OCI-LY1 (cell line): Measurements from ENCODE around the gene PPP2R5B.

Source experiments
- H2AFZ ChIP-seq: fragments of 200-600 bp; sonication (generic), shearing (Covaris generic); 2 replicates; pipeline ENCODE4 v1.6.0; 2014; ENCODE audit warnings: antibody characterized with exemption, mild to moderate bottlenecking, low read length
- H3F3A ChIP-seq: fragments of 200-600 bp; sonication (generic), shearing (Covaris generic); 2 replicates; pipeline ENCODE4 v1.6.0; 2014; ENCODE audit warnings: mild to moderate bottlenecking, antibody characterized with exemption, low read length, moderate library complexity; ENCODE audit not compliant: insufficient read depth
- H3K27ac ChIP-seq: fragments of 200-600 bp; sonication (generic); 2 replicates; pipeline ENCODE4 v1.5.1; 2014; ENCODE audit warnings: low read length, mixed run types, mild to moderate bottlenecking, low read depth; ENCODE audit not compliant: poor library complexity, severe bottlenecking
- H3K27me3 ChIP-seq: fragments of 200-600 bp; sonication (generic); 2 replicates; pipeline ENCODE4 v1.6.0; 2014; ENCODE audit warnings: antibody characterized with exemption, mild to moderate bottlenecking, low read length, moderate library complexity; ENCODE audit not compliant: insufficient read depth
- H3K36me3 ChIP-seq: fragments of 200-600 bp; sonication (generic); 2 replicates; pipeline ENCODE4 v1.6.1; 2014; ENCODE audit warnings: mild to moderate bottlenecking, antibody characterized with exemption, low read length, moderate library complexity, mixed read lengths; ENCODE audit not compliant: insufficient read depth
- H3K4me1 ChIP-seq: fragments of 200-600 bp; sonication (generic); 2 replicates; pipeline ENCODE4 v1.5.1; 2014; ENCODE audit warnings: mild to moderate bottlenecking, low read length, moderate library complexity; ENCODE audit not compliant: insufficient read depth, severe bottlenecking
- H3K4me2 ChIP-seq: fragments of 200-600 bp; sonication (generic), shearing (Covaris generic); 2 replicates; pipeline ENCODE4 v1.6.1; 2014; ENCODE audit warnings: low read length
- H3K4me3 ChIP-seq: fragments of 200-600 bp; sonication (generic); 2 replicates; pipeline ENCODE4 v1.5.1; 2014; ENCODE audit warnings: low read length, low read depth, mild to moderate bottlenecking, mixed read lengths; ENCODE audit not compliant: poor library complexity, severe bottlenecking
- H3K79me2 ChIP-seq: fragments of 200-600 bp; shearing (Covaris generic); 2 replicates; pipeline ENCODE4 v1.6.1; 2016; ENCODE audit warnings: mixed run types, low read length, mixed read lengths; ENCODE audit not compliant: insufficient read depth
- H3K9ac ChIP-seq: fragments of 200-600 bp; sonication (generic), shearing (Covaris generic); 2 replicates; pipeline ENCODE4 v1.6.1; 2014; ENCODE audit warnings: mild to moderate bottlenecking, low read length, mixed read lengths
- H3K9me2 ChIP-seq: fragments of 200-600 bp; sonication (generic), shearing (Covaris generic); 2 replicates; pipeline ENCODE4 v1.6.1; 2014; ENCODE audit warnings: low read depth, mild to moderate bottlenecking, low read length, mixed read lengths
- H3K9me3 ChIP-seq: fragments of 200-600 bp; shearing (Covaris generic); 2 replicates; pipeline ENCODE4 v1.6.1; 2014; ENCODE audit warnings: low read length, mixed read lengths
- H4K20me1 ChIP-seq: fragments of 200-600 bp; sonication (generic), shearing (Covaris generic); 2 replicates; pipeline ENCODE4 v1.6.0; 2016; ENCODE audit warnings: mild to moderate bottlenecking, low read length; ENCODE audit not compliant: insufficient read depth
- EZH2 ChIP-seq: fragments of 200-600 bp; sonication (generic), shearing (Covaris generic); IDR thresholded peaks from 2 replicates; pipeline ENCODE4 v1.8.0; 2017; ENCODE audit warnings: borderline replicate concordance, mixed run types, mild to moderate bottlenecking, antibody characterized with exemption, low read length, moderate library complexity, mixed read lengths
- TF ChIP-seq, protein P1 (sequence below): fragments of 200-600 bp; sonication (generic), shearing (Covaris generic); IDR thresholded peaks from 2 replicates; pipeline ENCODE4 v1.5.1; 2017; ENCODE audit warnings: mild to moderate bottlenecking, antibody characterized with exemption, low read length, moderate library complexity, mixed read lengths

The PPP2R5B gene

DNA sequence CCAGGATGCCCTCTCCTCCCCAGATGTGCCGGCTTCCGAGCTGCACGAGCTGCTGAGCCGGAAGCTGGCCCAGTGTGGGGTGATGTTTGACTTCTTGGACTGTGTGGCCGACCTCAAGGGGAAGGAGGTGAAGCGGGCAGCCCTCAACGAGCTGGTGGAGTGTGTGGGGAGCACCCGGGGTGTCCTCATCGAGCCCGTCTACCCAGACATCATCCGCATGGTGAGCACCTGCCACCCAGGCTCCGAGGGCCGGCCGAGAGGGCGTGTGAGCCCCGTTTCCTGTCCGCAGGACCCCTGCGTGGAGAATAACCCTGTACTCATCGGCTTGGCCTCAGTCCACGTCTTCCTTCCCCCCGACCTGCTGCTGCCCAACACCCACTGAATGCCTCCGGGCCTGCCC is 2.2 kb downstream of the PPP2R5B start:
- H3K4me2 ChIP-seq, result no peak overlapping the region
- no peak overlapping the region for H3K9ac ChIP-seq
- no peak overlapping the region for H2AFZ ChIP-seq
- H3K27ac ChIP-seq, result no peak overlapping the region
- H3K9me3 ChIP-seq, result no peaks in the 10 kb centered on the region
- H4K20me1 ChIP-seq, result no peaks in the 10 kb centered on the region
- TF ChIP-seq, protein P1, sequence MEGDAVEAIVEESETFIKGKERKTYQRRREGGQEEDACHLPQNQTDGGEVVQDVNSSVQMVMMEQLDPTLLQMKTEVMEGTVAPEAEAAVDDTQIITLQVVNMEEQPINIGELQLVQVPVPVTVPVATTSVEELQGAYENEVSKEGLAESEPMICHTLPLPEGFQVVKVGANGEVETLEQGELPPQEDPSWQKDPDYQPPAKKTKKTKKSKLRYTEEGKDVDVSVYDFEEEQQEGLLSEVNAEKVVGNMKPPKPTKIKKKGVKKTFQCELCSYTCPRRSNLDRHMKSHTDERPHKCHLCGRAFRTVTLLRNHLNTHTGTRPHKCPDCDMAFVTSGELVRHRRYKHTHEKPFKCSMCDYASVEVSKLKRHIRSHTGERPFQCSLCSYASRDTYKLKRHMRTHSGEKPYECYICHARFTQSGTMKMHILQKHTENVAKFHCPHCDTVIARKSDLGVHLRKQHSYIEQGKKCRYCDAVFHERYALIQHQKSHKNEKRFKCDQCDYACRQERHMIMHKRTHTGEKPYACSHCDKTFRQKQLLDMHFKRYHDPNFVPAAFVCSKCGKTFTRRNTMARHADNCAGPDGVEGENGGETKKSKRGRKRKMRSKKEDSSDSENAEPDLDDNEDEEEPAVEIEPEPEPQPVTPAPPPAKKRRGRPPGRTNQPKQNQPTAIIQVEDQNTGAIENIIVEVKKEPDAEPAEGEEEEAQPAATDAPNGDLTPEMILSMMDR, result no peak
- no peak for TF ChIP-seq EZH2
- no peaks in the 10 kb centered on the region for H3K79me2 ChIP-seq
- H3K4me3 ChIP-seq, result no peak overlapping the region
- peaks cover 24% of the 10 kb centered on the region for H3K4me1 ChIP-seq
- no peaks in the 10 kb centered on the region for H3K9me2 ChIP-seq
- peaks cover 17% of the 10 kb centered on the region for H3K36me3 ChIP-seq
- no peaks in the 10 kb centered on the region for H3K27me3 ChIP-seq
- H3F3A ChIP-seq, result no peaks in the 10 kb centered on the region

DNA sequence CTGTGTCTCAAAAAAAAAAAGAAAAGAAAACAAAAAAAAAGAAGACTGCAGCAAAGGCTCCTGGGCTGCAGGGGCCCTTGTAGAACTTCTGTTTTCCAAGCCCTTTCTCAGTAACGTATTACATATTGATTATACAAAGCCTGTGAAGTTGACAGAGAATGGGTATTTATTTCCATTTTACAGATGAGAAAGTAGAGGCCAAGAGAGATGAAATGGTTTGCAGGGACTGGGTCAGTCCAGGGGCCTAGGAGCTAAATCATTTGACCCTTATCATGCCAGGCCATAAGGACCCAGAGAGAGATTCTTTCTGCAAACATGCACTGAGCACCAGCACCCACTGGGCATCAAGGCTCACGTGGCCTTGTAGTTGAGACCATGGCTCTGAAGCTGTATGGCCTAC is 4.5 kb downstream of the PPP2R5B start:
- TF ChIP-seq, protein P1, result no peak
- no peak for TF ChIP-seq EZH2
- H2AFZ ChIP-seq, result no peak overlapping the region
- H3K4me1 ChIP-seq, result peaks cover 19% of the 10 kb centered on the region
- H3K4me3 ChIP-seq, result no peak overlapping the region
- peaks cover 33% of the 10 kb centered on the region for H3K36me3 ChIP-seq
- no peaks in the 10 kb centered on the region for H3K9me3 ChIP-seq
- H3K27ac ChIP-seq, result no peak overlapping the region
- no peaks in the 10 kb centered on the region for H3K79me2 ChIP-seq
- no peaks in the 10 kb centered on the region for H3K9me2 ChIP-seq
- H3K4me2 ChIP-seq, result no peak overlapping the region
- H3K9ac ChIP-seq, result no peak overlapping the region
- H4K20me1 ChIP-seq, result no peaks in the 10 kb centered on the region
- no peaks in the 10 kb centered on the region for H3K27me3 ChIP-seq
- no peaks in the 10 kb centered on the region for H3F3A ChIP-seq

DNA sequence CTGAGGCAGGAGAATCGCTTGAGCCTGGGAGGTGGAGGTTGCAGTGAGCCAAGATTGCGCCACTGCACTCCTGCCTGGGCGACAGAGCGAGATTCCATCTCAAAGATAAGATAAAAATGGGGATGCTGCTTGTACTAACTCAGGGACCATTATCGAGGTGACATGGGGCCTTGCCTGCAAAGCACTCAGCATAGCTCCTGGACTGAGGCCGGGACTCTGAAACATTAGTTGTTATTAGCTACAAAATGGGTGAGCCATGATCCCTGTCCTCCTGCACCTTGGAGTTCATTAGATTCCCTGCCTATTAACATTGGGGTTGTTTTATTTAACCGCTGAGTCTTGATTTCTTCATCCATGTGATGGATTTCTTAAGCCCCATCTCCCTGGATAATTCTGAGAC is 5.1 kb downstream of the PPP2R5B start:
- H3K27me3 ChIP-seq, result no peaks in the 10 kb centered on the region
- H3K27ac ChIP-seq, result no peak overlapping the region
- no peak overlapping the region for H2AFZ ChIP-seq
- peaks cover 33% of the 10 kb centered on the region for H3K36me3 ChIP-seq
- no peak overlapping the region for H3K9ac ChIP-seq
- TF ChIP-seq, protein P1, result no peak
- no peak for TF ChIP-seq EZH2
- H3K4me2 ChIP-seq, result no peak overlapping the region
- no peaks in the 10 kb centered on the region for H4K20me1 ChIP-seq
- no peaks in the 10 kb centered on the region for H3K79me2 ChIP-seq
- H3K9me3 ChIP-seq, result no peaks in the 10 kb centered on the region
- H3K4me1 ChIP-seq, result peaks cover 14% of the 10 kb centered on the region
- no peak overlapping the region for H3K4me3 ChIP-seq
- H3K9me2 ChIP-seq, result no peaks in the 10 kb centered on the region
- H3F3A ChIP-seq, result no peaks in the 10 kb centered on the region
